ENCODE measurements around the gene MOGAT1. TPM values are rescaled to one million over a fixed set of nuclear protein-coding genes. Genes with fewer than 3 reads are reported as not detected.

Gene MOGAT1
- total RNA-seq, 1 donor from 2014 or later: not detected

GRCh38 chr2:222733846-222734702 is 62.6 kb downstream of the MOGAT1 start:
- FAIRE-seq: no peak
- H3K4me3 Mint-ChIP-seq (ENCODE audit: unreplicated experiment): no peak overlapping the region

GRCh38 chr2:222734703-222735014 is 63.2 kb downstream of the MOGAT1 start:
- Histone ChIP-seq H3K27ac (ENCODE audit: low read depth, low read length) (no peak overlapping the region), H4K20me1 (ENCODE audit: insufficient read depth, low read length) (no peaks in the 10 kb centered on the region), H3K9me3 (ENCODE audit: insufficient read depth, low read depth, low read length) (no peaks in the 10 kb centered on the region), H3K9ac (ENCODE audit: low read length) (no peak overlapping the region), H3K79me2 (ENCODE audit: insufficient read depth, low read length) (no peaks in the 10 kb centered on the region), H3K4me3 (ENCODE audit: insufficient read depth, low read depth, low read length) (no peak overlapping the region), H3K4me2 (ENCODE audit: low read length) (no peak overlapping the region), H2AFZ (ENCODE audit: low read depth, low read length) (no peak overlapping the region), H3K27me3 (ENCODE audit: insufficient read depth, low read length) (no peaks in the 10 kb centered on the region), H3K36me3 (ENCODE audit: insufficient read depth, low read length) (no peaks in the 10 kb centered on the region), H3K4me1 (ENCODE audit: insufficient read depth, low read length) (no peaks in the 10 kb centered on the region)
- no peak for DNase-seq (ENCODE audit: low read depth)
- Mint-ChIP-seq H3K4me3 (ENCODE audit: unreplicated experiment) (no peak overlapping the region), H3K27me3 (ENCODE audit: low read depth, unreplicated experiment) (no peaks in the 10 kb centered on the region), H3K4me1 (ENCODE audit: low read depth, unreplicated experiment) (no peaks in the 10 kb centered on the region), H3K27ac (ENCODE audit: unreplicated experiment) (no peak overlapping the region), H3K36me3 (ENCODE audit: low read depth, unreplicated experiment) (no peaks in the 10 kb centered on the region), H3K9me3 (ENCODE audit: unreplicated experiment) (peaks cover 2% of the 10 kb centered on the region)
- TF ChIP-seq CTCF (IDR thresholded peaks at IDR 0.05; ENCODE audit: insufficient read depth, low read depth, low read length) (no peak), EZH2 (IDR thresholded peaks at IDR 0.05; ENCODE audit: insufficient read depth, low read length) (no peak)
- FAIRE-seq: no peak

More at GRCh38 chr2:222733846-222734702, 62.6 kb downstream of the MOGAT1 start:
- H3K27me3 ChIP-seq (ENCODE audit: insufficient read depth, low read length): no peaks in the 10 kb centered on the region
- H3K79me2 ChIP-seq (ENCODE audit: insufficient read depth, low read length): no peaks in the 10 kb centered on the region
- Mint-ChIP-seq H3K27me3 (ENCODE audit: low read depth, unreplicated experiment) (no peaks in the 10 kb centered on the region), H3K36me3 (ENCODE audit: low read depth, unreplicated experiment) (no peaks in the 10 kb centered on the region), H3K27ac (ENCODE audit: unreplicated experiment) (no peak overlapping the region), H3K9me3 (ENCODE audit: unreplicated experiment) (peaks cover 2% of the 10 kb centered on the region), H3K4me1 (ENCODE audit: low read depth, unreplicated experiment) (no peaks in the 10 kb centered on the region)
- H3K9ac ChIP-seq (ENCODE audit: low read length): no peak overlapping the region
- H3K36me3 ChIP-seq (ENCODE audit: insufficient read depth, low read length): no peaks in the 10 kb centered on the region
- H2AFZ ChIP-seq (ENCODE audit: low read depth, low read length): peak overlapping the region; percentile 23
- H3K4me2 ChIP-seq (ENCODE audit: low read length): peak overlapping the region; percentile 5
- no peaks in the 10 kb centered on the region for H3K9me3 ChIP-seq (ENCODE audit: insufficient read depth, low read depth, low read length)
- no peak overlapping the region for H3K4me3 ChIP-seq (ENCODE audit: insufficient read depth, low read depth, low read length)
- TF ChIP-seq EZH2 (IDR thresholded peaks at IDR 0.05; ENCODE audit: insufficient read depth, low read length): no peak
- no peak for TF ChIP-seq CTCF (IDR thresholded peaks at IDR 0.05; ENCODE audit: insufficient read depth, low read depth, low read length)
- H3K27ac ChIP-seq (ENCODE audit: low read depth, low read length): no peak overlapping the region
- no peaks in the 10 kb centered on the region for H3K4me1 ChIP-seq (ENCODE audit: insufficient read depth, low read length)
- no peaks in the 10 kb centered on the region for H4K20me1 ChIP-seq (ENCODE audit: insufficient read depth, low read length)
- no peak for DNase-seq (ENCODE audit: low read depth)

GRCh38 chr2:222736301-222736700 is 64.8 kb downstream of the MOGAT1 start:
- TF ChIP-seq CTCF (IDR thresholded peaks at IDR 0.05; ENCODE audit: insufficient read depth, low read depth, low read length) (no peak), EZH2 (IDR thresholded peaks at IDR 0.05; ENCODE audit: insufficient read depth, low read length) (no peak)
- H4K20me1 ChIP-seq (ENCODE audit: insufficient read depth, low read length): no peaks in the 10 kb centered on the region
- DNase-seq (ENCODE audit: low read depth): peak; percentile 49
- H3K9me3 ChIP-seq (ENCODE audit: insufficient read depth, low read depth, low read length): no peaks in the 10 kb centered on the region
- H3K36me3 ChIP-seq (ENCODE audit: insufficient read depth, low read length): no peaks in the 10 kb centered on the region
- H3K4me3 ChIP-seq (ENCODE audit: insufficient read depth, low read depth, low read length): no peak overlapping the region
- Mint-ChIP-seq H3K36me3 (ENCODE audit: low read depth, unreplicated experiment) (no peaks in the 10 kb centered on the region), H3K27ac (ENCODE audit: unreplicated experiment) (no peak overlapping the region), H3K9me3 (ENCODE audit: unreplicated experiment) (peaks cover 2% of the 10 kb centered on the region), H3K4me1 (ENCODE audit: low read depth, unreplicated experiment) (no peaks in the 10 kb centered on the region), H3K27me3 (ENCODE audit: low read depth, unreplicated experiment) (no peaks in the 10 kb centered on the region), H3K4me3 (ENCODE audit: unreplicated experiment) (no peak overlapping the region)
- H3K4me2 ChIP-seq (ENCODE audit: low read length): peak overlapping the region; percentile 17
- no peaks in the 10 kb centered on the region for H3K79me2 ChIP-seq (ENCODE audit: insufficient read depth, low read length)
- H3K27ac ChIP-seq (ENCODE audit: low read depth, low read length): no peak overlapping the region
- no peak for FAIRE-seq
- no peaks in the 10 kb centered on the region for H3K4me1 ChIP-seq (ENCODE audit: insufficient read depth, low read length)
- H3K9ac ChIP-seq (ENCODE audit: low read length): no peak overlapping the region
- no peaks in the 10 kb centered on the region for H3K27me3 ChIP-seq (ENCODE audit: insufficient read depth, low read length)
- H2AFZ ChIP-seq (ENCODE audit: low read depth, low read length): no peak overlapping the region
